ENCODE results near the gene SERPINI1. TPM values are rescaled to one million over a fixed set of nuclear protein-coding genes. Genes with fewer than 3 reads are reported as not detected.

SERPINI1 gene
- total and polyA plus RNA-seq, 2 of the 8 experiments (the other 6 are each of a cell fraction or from before 2014, with no cell fraction given), result 5.3 to 9.9 TPM

GRCh38 chr3:167854846-167855245, 119.3 kb downstream of the SERPINI1 start (continued):
- TF ChIP-seq SIN3A (conservative IDR thresholded peaks at IDR 0.05 in 1 of 2, IDR thresholded peaks at IDR 0.05 in 1 of 2; ENCODE audit: low read depth in 1 of 2, low read length in 2 of 2), result no peak
- TF ChIP-seq KDM5A (IDR thresholded peaks at IDR 0.05; ENCODE audit: low read length), result no peak
- no peak for TF ChIP-seq RNF2 (IDR thresholded peaks at IDR 0.05; ENCODE audit: borderline replicate concordance, low read depth, low read length, missing control alignments, poor library complexity, severe bottlenecking)

Data from H1 (cell line).